GM23338 (cell line): ENCODE data around the gene SYNPO2. TPM values are rescaled to one million over a fixed set of nuclear protein-coding genes. Genes with fewer than 3 reads are reported as not detected.

Experiments used
- CTCF ChIP-seq, 2 experiments: fragments of 200-600 bp in 1 of 2; sonication (generic) in 1 of 2; conservative IDR thresholded peaks; 2 replicates each; pipeline versions ENCODE4 v1.5.1 to v1.6.1; 2016 to 2017; ENCODE audit warnings: antibody characterized with exemption in 2 of 2, low read depth in 2 of 2, mild to moderate bottlenecking in 2 of 2, moderate library complexity in 1 of 2
- NANOG ChIP-seq: IDR thresholded peaks from 2 replicates; pipeline ENCODE4 v1.6.1; 2016; ENCODE audit warnings: antibody characterized with exemption, borderline replicate concordance
- STAT1 ChIP-seq: IDR thresholded peaks from one replicate; pipeline ENCODE4 v1.6.1; 2016; ENCODE audit warnings: antibody characterized with exemption; ENCODE audit not compliant: unreplicated experiment
- ZNF114 ChIP-seq: fragments of 250-450 bp; sonication (Bioruptor Pico); IDR thresholded peaks from 2 replicates; pipeline ENCODE4 v1.5.0; 2020; ENCODE audit warnings: mild to moderate bottlenecking, moderate library complexity
- ZNF331 ChIP-seq: fragments of 250-450 bp; sonication (Bioruptor Pico); IDR thresholded peaks from 2 replicates; pipeline ENCODE4 v1.5.0; 2020; ENCODE audit warnings: low read depth, mild to moderate bottlenecking, moderate library complexity
- polyA plus RNA-seq: library from polyadenylated mRNA; unstranded; fragments of >200 nt; fragmentation: Nextera tagmentation; extraction: Ambion mirVana; gene quantifications from 2 replicates; pipeline ENCODE4 v1.2.1, GENCODE V29; 2016
- total RNA-seq: library from RNA; depleted of rRNA; stranded (reverse); fragments of >200 nt; shearing (Covaris generic); gene quantifications from 2 replicates; pipeline ENCODE4 v1.2.3, GENCODE V29; 2014; rRNA removed

SYNPO2 gene
- total and polyA plus RNA-seq, 2 experiments from 2014 or later = 2.1 to 3.4 TPM

GRCh38 chr4:119110121-119110520 lies 221.5 kb downstream of the SYNPO2 start (continued):
- TF ChIP-seq ZNF114 (CRISPR knock-in tag) (no peak), CTCF (conservative IDR thresholded peaks at IDR 0.05; ENCODE audit: low read depth in 2 of 2) (no peak), NANOG (no peak), STAT1 (no peak), ZNF331 (CRISPR knock-in tag) (no peak)

Other genes starting within 250 kb of the SYNPO2 start
- 39.3 and 45.2 TPM in 2 replicates for gene METTL14, start 203.5 kb upstream of the SYNPO2 start, total RNA-seq
- gene METTL14, start 203.5 kb upstream of the SYNPO2 start, polyA plus RNA-seq = 48.7 and 56.8 TPM in 2 replicates
- gene SEC24D, start 52.7 kb upstream of the SYNPO2 start, total RNA-seq = 87.3 and 94.8 TPM in 2 replicates
- 33.2 and 37.6 TPM in 2 replicates for gene SEC24D, start 52.7 kb upstream of the SYNPO2 start, polyA plus RNA-seq
- gene MYOZ2, start 247.0 kb downstream of the SYNPO2 start, total RNA-seq = not detected in 2 replicates
- gene MYOZ2, start 247.0 kb downstream of the SYNPO2 start, polyA plus RNA-seq = 0.10 TPM in 1 of 2 replicates, not detected in the other